ENCODE results near the gene C8A.

Gene C8A

GRCh38 chr1:56965916-56966697, 111.5 kb downstream of the C8A start, which contains the start of gene C8B:
C8B (minus strand) TSS chr1:56966015; CDS start chr1:56965948, 67 bp downstream.
- DNase-seq (ENCODE audit: low read depth in 2 of 2): no peak

- no peak for DNase-seq (ENCODE audit: low read depth in 2 of 2)
Measured at GRCh38 chr1:56966698-56966999, 112.1 kb downstream of the C8A start.

GRCh38 chr1:56967355-56967754, 112.8 kb downstream of the C8A start:
- DNase-seq (ENCODE audit: low read depth in 2 of 2): no peak

Data from stimulated activated CD4-positive, alpha-beta T cell treated with anti-CD3 and anti-CD28 coated beads, Interleukin-4, amount 100 ng/mL, for 48 hours (primary cell).